Left ventricle myocardium inferior (tissue), 1 donor: ENCODE results near the gene PTPRCAP. TPM values are rescaled to one million over a fixed set of nuclear protein-coding genes. Genes with fewer than 3 reads are reported as not detected.

Experiments
- DNase-seq: peaks from one replicate; pipeline ENCODE4 v3.0.0-alpha.2; 2020
- H3K27ac ChIP-seq: fragments of 200-600 bp; replicated peaks from 2 replicates; pipeline ENCODE4 v1.8.0; 2021
- H3K27me3 ChIP-seq: fragments of 200-600 bp; 2 replicates; pipeline ENCODE4 v1.8.0; 2021; ENCODE audit warnings: low read depth
- H3K36me3 ChIP-seq: fragments of 200-600 bp; 2 replicates; pipeline ENCODE4 v1.8.0; 2021
- H3K4me1 ChIP-seq: fragments of 200-600 bp; 2 replicates; pipeline ENCODE4 v1.8.0; 2021
- H3K4me3 ChIP-seq: fragments of 200-600 bp; 2 replicates; pipeline ENCODE4 v1.8.0; 2021; ENCODE audit warnings: mild to moderate bottlenecking, moderate library complexity
- H3K9me3 ChIP-seq: fragments of 200-600 bp; replicated peaks from 2 replicates; pipeline ENCODE4 v1.8.0; 2021
- intact Hi-C: fragments of 100-400 bp; cut with micrococcal nuclease; formaldehyde crosslinking; loops from one replicate; pipeline ENCODE4 v1.11.0; 2022
- total RNA-seq: library from RNA; stranded (reverse); fragmentation: NEBNext Ultra II Directional; extraction: Animal tissue kit (Norgen Biotek cat#: 25700); gene quantifications from one replicate; pipeline ENCODE4 v1.2.1, GENCODE V29; 2021
- TF ChIP-seq, protein P1 (sequence below): fragments of 200-600 bp; IDR thresholded peaks from 2 replicates; pipeline ENCODE4 v1.8.0; 2021; ENCODE audit warnings: antibody characterized with exemption, mild to moderate bottlenecking, borderline replicate concordance
- donor health status: DM: no; HTN: yes; CAD: no; lungs with severe emphysema.

Gene PTPRCAP
- total RNA-seq, 1 donor from 2014 or later: 0.60 TPM

DNA sequence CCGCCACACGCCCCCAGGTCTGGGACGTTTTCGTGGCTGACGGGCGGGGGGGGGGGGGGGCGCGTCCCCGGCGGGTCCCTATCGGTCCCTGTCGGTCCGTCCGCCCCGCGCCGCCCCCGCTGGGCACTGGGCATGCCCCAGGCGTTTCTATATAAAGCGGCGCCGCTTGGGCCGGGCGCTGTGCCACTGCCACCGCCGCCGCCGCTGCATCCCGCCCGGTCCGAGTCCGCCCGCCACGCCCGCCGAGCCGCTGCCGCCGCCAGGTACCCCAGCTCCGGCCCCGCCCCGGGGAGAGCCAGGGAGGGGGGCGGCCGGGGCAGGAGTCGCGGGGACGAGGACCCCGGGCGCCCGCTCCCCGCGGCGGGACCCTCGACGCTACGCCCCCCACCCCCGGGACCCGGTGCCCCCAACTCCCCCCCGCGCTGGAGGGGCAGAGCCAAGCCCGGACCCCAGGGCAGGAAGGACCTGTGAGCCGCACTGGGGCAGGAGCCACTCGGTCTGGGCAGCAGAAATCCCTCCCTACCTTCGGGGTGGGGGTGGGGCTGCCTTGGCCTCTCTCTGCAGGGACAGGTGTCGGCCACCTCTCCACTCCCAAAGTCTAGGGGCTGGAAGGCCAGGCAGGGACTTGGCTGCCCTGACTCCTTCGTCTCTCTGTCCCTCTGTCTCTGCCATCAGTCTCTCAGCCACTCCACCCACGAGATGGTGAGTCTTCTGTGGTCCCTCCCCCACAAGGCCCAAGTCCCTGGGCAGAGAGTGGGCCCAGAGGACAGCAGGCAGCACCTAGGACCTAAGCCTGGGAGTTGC is 21.8 kb downstream of the PTPRCAP start, which contains the start of gene CARNS1:
Gene CARNS1 (plus strand): TSS at position 178 of the 804 bp plus-strand sequence. CDS start 522 bp downstream, at position 700.
- H3K4me3 ChIP-seq: peak within 1 kb of the TSS; percentile 60
- H3K9me3 ChIP-seq: no peaks in the 10 kb centered on the region
- no peaks in the 10 kb centered on the region for H3K36me3 ChIP-seq
- peak within 1 kb of the TSS; percentile 92 for H3K27ac ChIP-seq
- H3K27me3 ChIP-seq: peaks cover 50% of the 10 kb centered on the region
- intact Hi-C loops: no loop called here
- TF ChIP-seq, protein P1, sequence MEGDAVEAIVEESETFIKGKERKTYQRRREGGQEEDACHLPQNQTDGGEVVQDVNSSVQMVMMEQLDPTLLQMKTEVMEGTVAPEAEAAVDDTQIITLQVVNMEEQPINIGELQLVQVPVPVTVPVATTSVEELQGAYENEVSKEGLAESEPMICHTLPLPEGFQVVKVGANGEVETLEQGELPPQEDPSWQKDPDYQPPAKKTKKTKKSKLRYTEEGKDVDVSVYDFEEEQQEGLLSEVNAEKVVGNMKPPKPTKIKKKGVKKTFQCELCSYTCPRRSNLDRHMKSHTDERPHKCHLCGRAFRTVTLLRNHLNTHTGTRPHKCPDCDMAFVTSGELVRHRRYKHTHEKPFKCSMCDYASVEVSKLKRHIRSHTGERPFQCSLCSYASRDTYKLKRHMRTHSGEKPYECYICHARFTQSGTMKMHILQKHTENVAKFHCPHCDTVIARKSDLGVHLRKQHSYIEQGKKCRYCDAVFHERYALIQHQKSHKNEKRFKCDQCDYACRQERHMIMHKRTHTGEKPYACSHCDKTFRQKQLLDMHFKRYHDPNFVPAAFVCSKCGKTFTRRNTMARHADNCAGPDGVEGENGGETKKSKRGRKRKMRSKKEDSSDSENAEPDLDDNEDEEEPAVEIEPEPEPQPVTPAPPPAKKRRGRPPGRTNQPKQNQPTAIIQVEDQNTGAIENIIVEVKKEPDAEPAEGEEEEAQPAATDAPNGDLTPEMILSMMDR: no peak
- DNase-seq: no peak
- peaks cover 58% of the 10 kb centered on the region for H3K4me1 ChIP-seq

- intact Hi-C loops: no loop called here
- Histone ChIP-seq H3K27me3 (peaks cover 70% of the 10 kb centered on the region), H3K4me3 (no peak overlapping the region), H3K36me3 (no peaks in the 10 kb centered on the region), H3K9me3 (no peaks in the 10 kb centered on the region), H3K27ac (no peak overlapping the region), H3K4me1 (peaks cover 36% of the 10 kb centered on the region)
- DNase-seq: no peak
- TF ChIP-seq, protein P1: no peak
These were observed 24.1 kb downstream of the PTPRCAP start for GRCh38 chr11:67413266-67413849.

DNA sequence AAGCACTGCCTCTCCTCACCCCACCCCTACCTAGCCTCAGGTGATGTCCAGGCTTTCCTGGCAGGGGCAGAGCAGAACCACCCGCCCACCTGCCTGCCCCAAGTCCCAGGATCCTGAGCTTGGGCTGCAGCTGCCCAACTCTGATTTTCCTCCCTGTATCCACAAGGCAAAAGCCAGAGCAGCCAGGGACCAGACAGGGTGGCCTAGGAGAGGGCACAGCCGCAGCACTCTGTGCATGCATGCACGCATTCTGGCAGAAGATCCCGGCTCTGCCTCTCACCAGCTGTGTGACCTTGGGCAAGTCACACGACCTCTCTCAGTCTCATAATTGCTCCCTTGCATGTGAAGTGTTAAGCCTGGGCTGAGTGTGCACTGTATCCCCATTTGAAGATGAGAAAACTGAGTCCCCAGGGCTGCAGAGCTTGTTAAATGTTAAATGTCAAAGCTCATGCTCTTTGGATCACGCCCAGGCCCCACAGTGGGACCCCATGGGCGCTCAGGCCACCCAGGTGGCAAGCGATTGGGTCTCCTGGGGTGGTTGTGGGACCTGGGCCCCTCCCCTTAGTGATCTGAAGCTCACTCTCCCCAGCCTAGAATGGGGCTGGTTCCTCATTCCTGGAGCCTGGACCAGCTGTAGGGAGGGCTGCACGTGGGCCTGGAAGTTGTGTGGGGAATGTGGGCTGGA is 24.8 kb downstream of the PTPRCAP start:
- no peak overlapping the region for H3K27ac ChIP-seq
- intact Hi-C loops: no loop called here
- H3K27me3 ChIP-seq: peaks cover 76% of the 10 kb centered on the region
- DNase-seq: no peak
- no peaks in the 10 kb centered on the region for H3K9me3 ChIP-seq
- H3K4me3 ChIP-seq: no peak overlapping the region
- H3K36me3 ChIP-seq: no peaks in the 10 kb centered on the region
- peaks cover 29% of the 10 kb centered on the region for H3K4me1 ChIP-seq
- TF ChIP-seq, protein P1: no peak

- intact Hi-C loops: no loop called here
- Histone ChIP-seq H3K9me3 (no peaks in the 10 kb centered on the region), H3K4me3 (no peak overlapping the region), H3K4me1 (peaks cover 26% of the 10 kb centered on the region), H3K27me3 (peaks cover 76% of the 10 kb centered on the region), H3K36me3 (no peaks in the 10 kb centered on the region), H3K27ac (no peak overlapping the region)
- TF ChIP-seq, protein P1: no peak
- DNase-seq: no peak
These were observed 25.7 kb downstream of the PTPRCAP start for GRCh38 chr11:67411785-67412152.

DNA sequence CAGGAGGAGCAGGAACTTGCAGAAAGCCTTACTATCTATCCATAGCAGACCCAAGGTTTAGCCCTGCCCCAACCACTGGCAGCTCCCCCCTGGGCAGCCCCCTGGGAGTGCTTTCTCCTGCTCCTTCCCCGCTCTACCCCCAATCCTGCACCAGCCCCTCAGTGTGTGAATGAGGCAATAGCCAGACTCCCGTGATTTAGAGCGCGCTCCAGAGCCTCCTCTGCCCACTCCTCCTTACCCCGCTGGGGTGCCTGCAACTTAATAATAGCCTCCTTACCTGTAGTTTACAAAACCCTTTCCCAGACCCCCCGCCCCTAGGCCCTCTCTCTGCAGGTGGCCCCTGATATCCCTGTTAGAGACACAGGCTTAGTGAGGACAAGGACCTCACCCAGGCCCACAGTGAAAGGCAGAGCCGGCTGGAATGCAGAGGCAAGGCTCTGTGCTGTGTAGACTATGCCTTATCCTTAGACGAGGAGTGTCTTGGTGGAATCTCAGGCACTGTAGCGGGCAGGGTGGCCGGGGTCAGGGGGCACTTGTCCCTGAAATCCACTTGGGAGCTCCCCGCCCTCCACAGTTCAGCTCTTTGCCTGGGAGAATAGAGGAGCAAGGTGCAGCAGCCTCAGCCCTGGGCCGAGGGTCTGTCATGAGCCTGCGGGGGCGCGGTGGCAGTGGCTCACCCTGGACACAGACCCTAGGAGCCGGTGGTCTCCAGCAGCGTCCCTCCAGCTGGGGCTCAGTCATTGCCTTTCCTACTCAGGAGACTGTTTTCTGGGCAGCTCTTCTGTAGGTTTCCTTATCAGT is 26.3 kb downstream of the PTPRCAP start:
- Histone ChIP-seq H3K36me3 (no peaks in the 10 kb centered on the region), H3K27me3 (peaks cover 76% of the 10 kb centered on the region), H3K27ac (no peak overlapping the region), H3K4me1 (peaks cover 22% of the 10 kb centered on the region), H3K4me3 (no peak overlapping the region), H3K9me3 (no peaks in the 10 kb centered on the region)
- no peak for DNase-seq
- TF ChIP-seq, protein P1: no peak
- intact Hi-C loops: no loop called here
